Right lobe of liver (tissue), 6 donors: ENCODE data around the gene SCUBE1. TPM values are rescaled to one million over a fixed set of nuclear protein-coding genes. Genes with fewer than 3 reads are reported as not detected.

Experiments
- ATAC-seq, 4 donors: fragments of 200-7000 bp; cut with Tn5 transposase; one replicate each; pipeline ENCODE4 v1.9.1; 2020; ENCODE audit warnings: mild to moderate bottlenecking in 4 of 4, moderate library complexity in 4 of 4
- DNase-seq, 3 donors: peaks; one replicate each; pipeline ENCODE4 v3.0.0-alpha.2; 2020
- H3K27ac ChIP-seq, 3 donors: fragments of 200-600 bp; one replicate each; pipeline ENCODE4 v1.8.0; 2022
- H3K27me3 ChIP-seq, 2 donors: fragments of 200-600 bp; one replicate each; pipeline ENCODE4 v1.8.0; 2022
- H3K36me3 ChIP-seq, 4 donors: fragments of 200-600 bp; sonication (generic) in 1 of 4; one replicate each; pipeline versions ENCODE4 v1.5.1 to v1.8.0; 2017 to 2022; ENCODE audit warnings: control low read depth in 1 of 4
- H3K4me1 ChIP-seq, 4 donors: fragments of 200-600 bp; sonication (generic) in 1 of 4; one replicate each; pipeline versions ENCODE4 v1.5.1 to v1.8.0; 2017 to 2022; ENCODE audit warnings: control low read depth in 1 of 4
- H3K4me3 ChIP-seq, 3 donors: fragments of 200-600 bp; one replicate each; pipeline ENCODE4 v1.8.0; 2022
- H3K9me3 ChIP-seq, 4 donors: fragments of 200-600 bp; sonication (generic) in 1 of 4; one replicate each; pipeline versions ENCODE4 v1.5.1 to v1.8.0; 2017 to 2022; ENCODE audit warnings: control low read depth in 1 of 4
- CTCF ChIP-seq, 4 donors: fragments of 200-600 bp in 3 of 4; fragments of 450-650 bp in 1 of 4; IDR thresholded peaks; one replicate each; pipeline versions ENCODE4 v1.5.1 to v1.8.0; 2016 to 2022; ENCODE audit warnings: antibody characterized with exemption in 4 of 4, mild to moderate bottlenecking in 2 of 4
- POLR2A ChIP-seq: fragments of 450-650 bp; IDR thresholded peaks from one replicate; pipeline ENCODE4 v1.6.1; 2017; ENCODE audit warnings: antibody characterized with exemption, mild to moderate bottlenecking
- WGBS: methylation state at CpG from one replicate; pipeline ENCODE4 v1.1.6; 2018; ENCODE audit warnings: low coverage, low lambda C conversion rate; ENCODE audit not compliant: insufficient coverage; ENCODE audit errors: missing lambda C conversion rate; 5-methylcytosine and 5-hydroxymethylcytosine counted together
- intact Hi-C, 2 donors: fragments of 100-400 bp; cut with DNase I; formaldehyde crosslinking; loops; one replicate each; pipeline versions ENCODE4 v1.11.2 to v1.14.1; 2022
- total RNA-seq, 6 experiments: library from RNA; depleted of rRNA in 2 of 6; stranded (reverse); fragments of >200 nt in 2 of 6; fragmentation: NEBNext Ultra II Directional in 3 of 6; extraction: Animal tissue kit (Norgen Biotek cat#: 25700) in 3 of 6; gene quantifications; one replicate each; pipeline versions ENCODE4 v1.1.0 to v1.2.4, GENCODE V29; 2016 to 2023
- donor health status: DM: no; HTN: yes; CAD: no.
- donor health status: DM: no; HTN: no; CAD: no.
- donor health status: DM: no; HTN: no; CAD: no.
- donor health status: DM: no; HTN: yes; CAD: no.
- donor health status: DM: no; HTN: yes; CAD: no.

SCUBE1 gene
- total RNA-seq, 6 experiments from 2014 or later, result 0.73 to 11.7 (median 2.7) TPM

- no peak overlapping the region for H3K4me3 ChIP-seq
- intact Hi-C loops, result no loop called here
- H3K4me1 ChIP-seq, result no peaks in the 10 kb centered on the region
- DNase-seq (peak in 1 of 3 donors; percentile 51), ATAC-seq (no peak)
- WGBS, result 97% methylated on average over 4 of the region's 7 CpGs
- H3K9me3 ChIP-seq, result no peaks in the 10 kb centered on the region
- no peaks in the 10 kb centered on the region for H3K27me3 ChIP-seq
- no peak for TF ChIP-seq CTCF (IDR thresholded peaks at IDR 0.05)
- no peak for TF ChIP-seq POLR2A
- no peak overlapping the region for H3K27ac ChIP-seq
- peaks cover 0 to 51% (median 15%) of the 10 kb centered on the region in 4 donors for H3K36me3 ChIP-seq
Observed at GRCh38 chr22:43177479-43177878, 165.7 kb downstream of the SCUBE1 start.

GRCh38 chr22:43176090-43176489 is 167.1 kb downstream of the SCUBE1 start:
- no peak overlapping the region for H3K4me3 ChIP-seq
- no peaks in the 10 kb centered on the region for H3K27me3 ChIP-seq
- TF ChIP-seq CTCF (IDR thresholded peaks at IDR 0.05) (no peak), POLR2A (no peak)
- no peak for ATAC-seq
- H3K27ac ChIP-seq, result no peak overlapping the region
- 78% methylated on average over 9 of the region's 15 CpGs for WGBS
- intact Hi-C loops, result no loop called here
- no peaks in the 10 kb centered on the region for H3K9me3 ChIP-seq
- no peaks in the 10 kb centered on the region for H3K4me1 ChIP-seq
- peak in 1 of 3 donors; percentile 41 for DNase-seq
- peaks cover 0 to 59% (median 15%) of the 10 kb centered on the region in 4 donors for H3K36me3 ChIP-seq

- ATAC-seq (no peak), DNase-seq (no peak)
- intact Hi-C loops, result no loop called here
- 100% methylated on average over 1 of the region's 9 CpGs for WGBS
- H3K27ac ChIP-seq, result no peak overlapping the region
- H3K4me3 ChIP-seq, result no peak overlapping the region
- no peaks in the 10 kb centered on the region for H3K4me1 ChIP-seq
- TF ChIP-seq POLR2A, result no peak
- TF ChIP-seq CTCF (IDR thresholded peaks at IDR 0.05), result no peak
- peaks cover 0 to 65% (median 15%) of the 10 kb centered on the region in 4 donors for H3K36me3 ChIP-seq
- H3K9me3 ChIP-seq, result no peaks in the 10 kb centered on the region
- H3K27me3 ChIP-seq, result no peaks in the 10 kb centered on the region
Observed at GRCh38 chr22:43174941-43175531, 168.1 kb downstream of the SCUBE1 start.

GRCh38 chr22:43173976-43174720 is 169.0 kb downstream of the SCUBE1 start:
- Histone ChIP-seq H3K4me1 (no peaks in the 10 kb centered on the region), H3K36me3 (peaks cover 0 to 60% (median 12%) of the 10 kb centered on the region in 4 donors), H3K4me3 (no peak overlapping the region), H3K27ac (no peak overlapping the region), H3K27me3 (no peaks in the 10 kb centered on the region), H3K9me3 (no peaks in the 10 kb centered on the region)
- intact Hi-C loops, result no loop called here
- WGBS, result 100% methylated on average over 2 of the region's 39 CpGs
- ATAC-seq (no peak), DNase-seq (no peak)
- TF ChIP-seq POLR2A (no peak), CTCF (IDR thresholded peaks at IDR 0.05) (no peak)
